GM23338 (cell line): ENCODE results near the gene MZB1.

Source experiments
- CREB1 ChIP-seq: fragments of 250-450 bp; sonication (Bioruptor Pico); IDR thresholded peaks from 2 replicates; pipeline ENCODE4 v1.5.0; 2020; ENCODE audit warnings: low read depth, mild to moderate bottlenecking, moderate library complexity
- EZH2 ChIP-seq: fragments of 200-600 bp; sonication (generic); IDR thresholded peaks from one replicate; pipeline ENCODE4 v1.8.0; 2017; ENCODE audit warnings: antibody characterized with exemption, mild to moderate bottlenecking, low read depth; ENCODE audit not compliant: unreplicated experiment
- EZH2phosphoT487 ChIP-seq: fragments of 200-600 bp; sonication (generic); IDR thresholded peaks from one replicate; pipeline ENCODE4 v1.8.1; 2018; ENCODE audit warnings: antibody characterized with exemption; ENCODE audit not compliant: unreplicated experiment
- JUNB ChIP-seq: IDR thresholded peaks from one replicate; pipeline ENCODE4 v1.6.1; 2016; ENCODE audit warnings: antibody characterized with exemption; ENCODE audit not compliant: unreplicated experiment
- NANOG ChIP-seq: IDR thresholded peaks from 2 replicates; pipeline ENCODE4 v1.6.1; 2016; ENCODE audit warnings: antibody characterized with exemption, borderline replicate concordance
- POLR2AphosphoS5 ChIP-seq: IDR thresholded peaks from 2 replicates; pipeline ENCODE4 v1.6.1; 2016; ENCODE audit warnings: antibody characterized with exemption, low read depth
- STAT1 ChIP-seq: IDR thresholded peaks from one replicate; pipeline ENCODE4 v1.6.1; 2016; ENCODE audit warnings: antibody characterized with exemption; ENCODE audit not compliant: unreplicated experiment
- ZNF114 ChIP-seq: fragments of 250-450 bp; sonication (Bioruptor Pico); IDR thresholded peaks from 2 replicates; pipeline ENCODE4 v1.5.0; 2020; ENCODE audit warnings: mild to moderate bottlenecking, moderate library complexity
- TF ChIP-seq, protein P1 (sequence below), 2 experiments: fragments of 200-600 bp in 1 of 2; sonication (generic) in 1 of 2; conservative IDR thresholded peaks; 2 replicates each; pipeline versions ENCODE4 v1.5.1 to v1.6.1; 2016 to 2017; ENCODE audit warnings: antibody characterized with exemption in 2 of 2, low read depth in 2 of 2, mild to moderate bottlenecking in 2 of 2, moderate library complexity in 1 of 2
- TF ChIP-seq, protein P2 (sequence below): IDR thresholded peaks from one replicate; pipeline ENCODE4 v1.6.1; 2018; ENCODE audit warnings: antibody characterized with exemption; ENCODE audit not compliant: unreplicated experiment
- TF ChIP-seq, protein P3 (sequence below): IDR thresholded peaks from 2 replicates; pipeline ENCODE4 v1.6.1; 2016; ENCODE audit warnings: antibody characterized with exemption
- TF ChIP-seq, protein P4 (sequence below): fragments of 250-450 bp; sonication (Bioruptor Pico); IDR thresholded peaks from 2 replicates; pipeline ENCODE4 v1.5.0; 2020; ENCODE audit warnings: mild to moderate bottlenecking, moderate library complexity

DNA sequence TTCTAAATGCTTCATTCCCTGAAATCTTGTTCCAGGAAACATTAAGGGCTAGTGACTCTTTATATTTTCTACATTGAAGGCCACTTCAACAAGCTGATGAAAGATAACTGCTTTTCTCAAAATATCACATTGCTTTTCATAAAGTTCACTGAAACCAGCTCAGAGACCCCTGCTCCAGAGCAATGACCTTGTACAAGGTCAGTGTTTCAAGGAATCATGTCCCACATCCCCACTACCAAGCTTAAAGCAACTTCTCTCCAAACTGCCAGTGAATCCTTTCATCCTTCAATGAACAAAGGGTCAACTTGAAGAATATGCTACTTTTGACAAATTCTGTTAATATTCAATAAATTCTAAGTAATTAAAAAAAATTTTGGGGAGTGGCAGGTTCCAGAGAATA lies 26.2 kb upstream of the MZB1 start:
- TF ChIP-seq, protein P1, sequence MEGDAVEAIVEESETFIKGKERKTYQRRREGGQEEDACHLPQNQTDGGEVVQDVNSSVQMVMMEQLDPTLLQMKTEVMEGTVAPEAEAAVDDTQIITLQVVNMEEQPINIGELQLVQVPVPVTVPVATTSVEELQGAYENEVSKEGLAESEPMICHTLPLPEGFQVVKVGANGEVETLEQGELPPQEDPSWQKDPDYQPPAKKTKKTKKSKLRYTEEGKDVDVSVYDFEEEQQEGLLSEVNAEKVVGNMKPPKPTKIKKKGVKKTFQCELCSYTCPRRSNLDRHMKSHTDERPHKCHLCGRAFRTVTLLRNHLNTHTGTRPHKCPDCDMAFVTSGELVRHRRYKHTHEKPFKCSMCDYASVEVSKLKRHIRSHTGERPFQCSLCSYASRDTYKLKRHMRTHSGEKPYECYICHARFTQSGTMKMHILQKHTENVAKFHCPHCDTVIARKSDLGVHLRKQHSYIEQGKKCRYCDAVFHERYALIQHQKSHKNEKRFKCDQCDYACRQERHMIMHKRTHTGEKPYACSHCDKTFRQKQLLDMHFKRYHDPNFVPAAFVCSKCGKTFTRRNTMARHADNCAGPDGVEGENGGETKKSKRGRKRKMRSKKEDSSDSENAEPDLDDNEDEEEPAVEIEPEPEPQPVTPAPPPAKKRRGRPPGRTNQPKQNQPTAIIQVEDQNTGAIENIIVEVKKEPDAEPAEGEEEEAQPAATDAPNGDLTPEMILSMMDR (conservative IDR thresholded peaks at IDR 0.05; ENCODE audit: low read depth in 2 of 2): no peak
- no peak for TF ChIP-seq POLR2AphosphoS5
- TF ChIP-seq EZH2: no peak
- no peak for TF ChIP-seq CREB1 (CRISPR knock-in tag)
- TF ChIP-seq, protein P2, sequence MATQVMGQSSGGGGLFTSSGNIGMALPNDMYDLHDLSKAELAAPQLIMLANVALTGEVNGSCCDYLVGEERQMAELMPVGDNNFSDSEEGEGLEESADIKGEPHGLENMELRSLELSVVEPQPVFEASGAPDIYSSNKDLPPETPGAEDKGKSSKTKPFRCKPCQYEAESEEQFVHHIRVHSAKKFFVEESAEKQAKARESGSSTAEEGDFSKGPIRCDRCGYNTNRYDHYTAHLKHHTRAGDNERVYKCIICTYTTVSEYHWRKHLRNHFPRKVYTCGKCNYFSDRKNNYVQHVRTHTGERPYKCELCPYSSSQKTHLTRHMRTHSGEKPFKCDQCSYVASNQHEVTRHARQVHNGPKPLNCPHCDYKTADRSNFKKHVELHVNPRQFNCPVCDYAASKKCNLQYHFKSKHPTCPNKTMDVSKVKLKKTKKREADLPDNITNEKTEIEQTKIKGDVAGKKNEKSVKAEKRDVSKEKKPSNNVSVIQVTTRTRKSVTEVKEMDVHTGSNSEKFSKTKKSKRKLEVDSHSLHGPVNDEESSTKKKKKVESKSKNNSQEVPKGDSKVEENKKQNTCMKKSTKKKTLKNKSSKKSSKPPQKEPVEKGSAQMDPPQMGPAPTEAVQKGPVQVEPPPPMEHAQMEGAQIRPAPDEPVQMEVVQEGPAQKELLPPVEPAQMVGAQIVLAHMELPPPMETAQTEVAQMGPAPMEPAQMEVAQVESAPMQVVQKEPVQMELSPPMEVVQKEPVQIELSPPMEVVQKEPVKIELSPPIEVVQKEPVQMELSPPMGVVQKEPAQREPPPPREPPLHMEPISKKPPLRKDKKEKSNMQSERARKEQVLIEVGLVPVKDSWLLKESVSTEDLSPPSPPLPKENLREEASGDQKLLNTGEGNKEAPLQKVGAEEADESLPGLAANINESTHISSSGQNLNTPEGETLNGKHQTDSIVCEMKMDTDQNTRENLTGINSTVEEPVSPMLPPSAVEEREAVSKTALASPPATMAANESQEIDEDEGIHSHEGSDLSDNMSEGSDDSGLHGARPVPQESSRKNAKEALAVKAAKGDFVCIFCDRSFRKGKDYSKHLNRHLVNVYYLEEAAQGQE: no peak
- TF ChIP-seq JUNB: no peak
- TF ChIP-seq ZNF114 (CRISPR knock-in tag): no peak
- TF ChIP-seq, protein P3, sequence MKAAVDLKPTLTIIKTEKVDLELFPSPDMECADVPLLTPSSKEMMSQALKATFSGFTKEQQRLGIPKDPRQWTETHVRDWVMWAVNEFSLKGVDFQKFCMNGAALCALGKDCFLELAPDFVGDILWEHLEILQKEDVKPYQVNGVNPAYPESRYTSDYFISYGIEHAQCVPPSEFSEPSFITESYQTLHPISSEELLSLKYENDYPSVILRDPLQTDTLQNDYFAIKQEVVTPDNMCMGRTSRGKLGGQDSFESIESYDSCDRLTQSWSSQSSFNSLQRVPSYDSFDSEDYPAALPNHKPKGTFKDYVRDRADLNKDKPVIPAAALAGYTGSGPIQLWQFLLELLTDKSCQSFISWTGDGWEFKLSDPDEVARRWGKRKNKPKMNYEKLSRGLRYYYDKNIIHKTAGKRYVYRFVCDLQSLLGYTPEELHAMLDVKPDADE: no peak
- no peak for TF ChIP-seq EZH2phosphoT487
- TF ChIP-seq STAT1: no peak
- TF ChIP-seq, protein P4, sequence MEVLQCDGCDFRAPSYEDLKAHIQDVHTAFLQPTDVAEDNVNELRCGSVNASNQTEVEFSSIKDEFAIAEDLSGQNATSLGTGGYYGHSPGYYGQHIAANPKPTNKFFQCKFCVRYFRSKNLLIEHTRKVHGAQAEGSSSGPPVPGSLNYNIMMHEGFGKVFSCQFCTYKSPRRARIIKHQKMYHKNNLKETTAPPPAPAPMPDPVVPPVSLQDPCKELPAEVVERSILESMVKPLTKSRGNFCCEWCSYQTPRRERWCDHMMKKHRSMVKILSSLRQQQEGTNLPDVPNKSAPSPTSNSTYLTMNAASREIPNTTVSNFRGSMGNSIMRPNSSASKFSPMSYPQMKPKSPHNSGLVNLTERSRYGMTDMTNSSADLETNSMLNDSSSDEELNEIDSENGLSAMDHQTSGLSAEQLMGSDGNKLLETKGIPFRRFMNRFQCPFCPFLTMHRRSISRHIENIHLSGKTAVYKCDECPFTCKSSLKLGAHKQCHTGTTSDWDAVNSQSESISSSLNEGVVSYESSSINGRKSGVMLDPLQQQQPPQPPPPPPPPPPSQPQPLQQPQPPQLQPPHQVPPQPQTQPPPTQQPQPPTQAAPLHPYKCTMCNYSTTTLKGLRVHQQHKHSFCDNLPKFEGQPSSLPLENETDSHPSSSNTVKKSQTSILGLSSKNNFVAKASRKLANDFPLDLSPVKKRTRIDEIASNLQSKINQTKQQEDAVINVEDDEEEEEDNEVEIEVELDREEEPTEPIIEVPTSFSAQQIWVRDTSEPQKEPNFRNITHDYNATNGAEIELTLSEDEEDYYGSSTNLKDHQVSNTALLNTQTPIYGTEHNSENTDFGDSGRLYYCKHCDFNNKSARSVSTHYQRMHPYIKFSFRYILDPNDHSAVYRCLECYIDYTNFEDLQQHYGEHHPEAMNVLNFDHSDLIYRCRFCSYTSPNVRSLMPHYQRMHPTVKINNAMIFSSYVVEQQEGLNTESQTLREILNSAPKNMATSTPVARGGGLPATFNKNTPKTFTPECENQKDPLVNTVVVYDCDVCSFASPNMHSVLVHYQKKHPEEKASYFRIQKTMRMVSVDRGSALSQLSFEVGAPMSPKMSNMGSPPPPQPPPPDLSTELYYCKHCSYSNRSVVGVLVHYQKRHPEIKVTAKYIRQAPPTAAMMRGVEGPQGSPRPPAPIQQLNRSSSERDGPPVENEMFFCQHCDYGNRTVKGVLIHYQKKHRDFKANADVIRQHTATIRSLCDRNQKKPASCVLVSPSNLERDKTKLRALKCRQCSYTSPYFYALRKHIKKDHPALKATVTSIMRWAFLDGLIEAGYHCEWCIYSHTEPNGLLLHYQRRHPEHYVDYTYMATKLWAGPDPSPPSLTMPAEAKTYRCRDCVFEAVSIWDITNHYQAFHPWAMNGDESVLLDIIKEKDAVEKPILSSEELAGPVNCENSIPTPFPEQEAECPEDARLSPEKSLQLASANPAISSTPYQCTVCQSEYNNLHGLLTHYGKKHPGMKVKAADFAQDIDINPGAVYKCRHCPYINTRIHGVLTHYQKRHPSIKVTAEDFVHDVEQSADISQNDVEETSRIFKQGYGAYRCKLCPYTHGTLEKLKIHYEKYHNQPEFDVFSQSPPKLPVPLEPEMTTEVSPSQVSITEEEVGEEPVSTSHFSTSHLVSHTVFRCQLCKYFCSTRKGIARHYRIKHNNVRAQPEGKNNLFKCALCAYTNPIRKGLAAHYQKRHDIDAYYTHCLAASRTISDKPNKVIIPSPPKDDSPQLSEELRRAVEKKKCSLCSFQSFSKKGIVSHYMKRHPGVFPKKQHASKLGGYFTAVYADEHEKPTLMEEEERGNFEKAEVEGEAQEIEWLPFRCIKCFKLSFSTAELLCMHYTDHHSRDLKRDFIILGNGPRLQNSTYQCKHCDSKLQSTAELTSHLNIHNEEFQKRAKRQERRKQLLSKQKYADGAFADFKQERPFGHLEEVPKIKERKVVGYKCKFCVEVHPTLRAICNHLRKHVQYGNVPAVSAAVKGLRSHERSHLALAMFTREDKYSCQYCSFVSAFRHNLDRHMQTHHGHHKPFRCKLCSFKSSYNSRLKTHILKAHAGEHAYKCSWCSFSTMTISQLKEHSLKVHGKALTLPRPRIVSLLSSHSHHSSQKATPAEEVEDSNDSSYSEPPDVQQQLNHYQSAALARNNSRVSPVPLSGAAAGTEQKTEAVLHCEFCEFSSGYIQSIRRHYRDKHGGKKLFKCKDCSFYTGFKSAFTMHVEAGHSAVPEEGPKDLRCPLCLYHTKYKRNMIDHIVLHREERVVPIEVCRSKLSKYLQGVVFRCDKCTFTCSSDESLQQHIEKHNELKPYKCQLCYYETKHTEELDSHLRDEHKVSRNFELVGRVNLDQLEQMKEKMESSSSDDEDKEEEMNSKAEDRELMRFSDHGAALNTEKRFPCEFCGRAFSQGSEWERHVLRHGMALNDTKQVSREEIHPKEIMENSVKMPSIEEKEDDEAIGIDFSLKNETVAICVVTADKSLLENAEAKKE (CRISPR knock-in tag): no peak
- TF ChIP-seq NANOG: no peak
